ENCODE results near the gene SLC7A14.
"Not testable (repeated sequence)": the region's sequence is repeated elsewhere in the genome, so short reads cannot be mapped to it uniquely, and the experiment has no call there.

Gene SLC7A14

DNA sequence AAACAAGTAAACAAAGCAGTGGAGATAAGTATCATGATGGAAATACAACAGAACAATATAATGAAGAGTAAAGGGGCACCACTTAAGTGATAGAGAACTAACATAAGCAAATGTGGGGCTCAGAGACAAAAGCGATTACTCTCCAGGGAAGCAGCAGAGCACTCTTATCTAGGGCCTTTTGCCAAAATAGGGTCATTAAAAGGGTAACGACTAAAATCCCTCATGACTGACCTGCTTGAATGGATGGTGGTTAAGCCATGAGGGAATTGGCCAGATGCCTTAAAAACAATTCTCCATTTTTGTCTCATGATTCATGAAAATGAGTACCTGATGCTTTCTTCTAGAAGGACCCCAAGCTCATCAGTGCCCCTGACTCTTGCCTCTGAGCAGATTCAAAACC lies 3.2 kb upstream of the SLC7A14 start:
- no peak for DNase-seq

DNA sequence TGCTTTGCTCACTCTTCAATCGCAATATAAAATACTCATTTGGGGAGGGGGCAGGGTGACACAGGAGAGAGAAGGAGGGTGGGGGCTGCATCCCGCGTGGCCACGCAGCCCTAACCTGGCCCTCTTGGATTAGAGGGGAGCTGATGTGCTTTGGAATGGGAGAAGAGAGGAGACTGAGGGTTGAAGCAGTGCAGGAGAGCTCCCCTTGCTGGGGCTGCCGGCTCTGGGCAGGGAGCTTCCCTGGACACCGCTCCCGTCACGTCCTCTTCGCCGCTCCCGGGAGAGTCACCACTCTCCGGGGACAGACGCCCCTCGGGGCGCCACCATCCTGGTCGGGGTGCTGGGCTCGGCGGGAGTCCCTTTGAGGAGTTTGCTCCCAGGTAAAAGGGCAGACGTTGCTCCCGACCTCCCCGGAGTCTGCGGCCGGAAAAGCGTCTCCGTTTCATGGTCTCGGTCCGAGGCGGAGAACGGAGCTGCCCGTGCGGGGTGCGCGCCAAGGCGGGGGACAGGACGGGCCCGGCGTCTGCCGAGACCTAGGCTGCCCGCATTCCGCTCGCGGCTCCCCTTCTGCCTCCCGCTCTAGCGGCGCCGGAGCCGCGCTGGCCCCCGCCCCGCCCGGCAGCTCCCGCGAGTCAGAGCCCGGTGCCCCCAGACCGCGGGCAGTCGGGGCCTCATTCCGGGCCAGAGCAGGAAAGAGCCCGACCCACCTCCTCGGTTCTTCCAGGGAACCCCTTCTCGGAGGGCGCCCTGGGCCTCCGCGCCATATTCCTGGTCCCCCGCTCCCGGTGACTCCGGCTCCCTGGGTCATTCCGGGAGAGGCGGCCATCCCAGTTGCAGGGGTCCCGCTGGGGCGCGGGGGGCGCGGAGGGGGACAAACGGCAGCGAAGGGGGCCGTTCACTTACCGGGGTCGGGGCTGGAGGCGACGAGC lies 603 bp downstream of the SLC7A14 start:
- no peak for DNase-seq

DNA sequence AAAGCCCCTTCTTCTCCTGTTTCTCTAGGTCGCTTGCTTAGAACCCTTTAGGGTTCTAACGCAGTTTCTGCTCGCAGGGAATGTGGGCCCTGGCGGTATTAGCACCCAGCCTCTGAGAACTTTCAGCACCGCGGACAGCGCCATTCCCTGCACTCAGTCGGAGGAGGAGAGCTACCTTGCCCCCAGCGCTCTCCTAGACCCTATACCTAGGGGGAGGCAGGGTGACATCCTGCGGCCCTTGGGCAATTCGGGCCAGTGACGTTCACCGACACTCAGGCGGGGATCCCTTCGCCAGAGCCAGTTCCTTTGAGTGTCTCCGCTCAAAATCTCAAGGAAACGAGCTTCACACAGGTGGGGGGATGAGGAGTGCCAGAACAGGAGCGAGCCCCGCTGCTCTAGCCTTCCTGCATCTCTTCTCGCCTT lies 1.3 kb downstream of the SLC7A14 start:
- peak; percentile 46 for DNase-seq

DNA sequence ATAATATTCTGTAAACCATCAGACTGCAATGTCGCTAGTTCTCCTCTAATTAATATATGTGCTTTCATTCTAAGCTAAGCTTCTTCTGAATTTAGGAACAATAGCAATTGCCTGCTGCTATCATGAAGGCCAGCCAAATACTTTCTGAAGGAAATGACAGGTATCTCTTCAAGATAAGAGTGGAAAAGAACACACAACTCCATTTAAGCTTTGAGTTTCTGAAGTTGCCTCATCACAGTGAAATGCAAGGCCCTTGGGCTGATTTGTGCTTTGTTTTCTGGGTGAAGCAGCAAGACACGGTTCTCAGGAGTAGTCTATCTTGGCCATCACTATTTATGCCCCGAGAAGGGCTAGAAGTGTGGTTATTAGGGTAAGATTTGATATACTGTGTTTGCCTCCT lies 6.2 kb downstream of the SLC7A14 start:
- DNase-seq: no peak

DNA sequence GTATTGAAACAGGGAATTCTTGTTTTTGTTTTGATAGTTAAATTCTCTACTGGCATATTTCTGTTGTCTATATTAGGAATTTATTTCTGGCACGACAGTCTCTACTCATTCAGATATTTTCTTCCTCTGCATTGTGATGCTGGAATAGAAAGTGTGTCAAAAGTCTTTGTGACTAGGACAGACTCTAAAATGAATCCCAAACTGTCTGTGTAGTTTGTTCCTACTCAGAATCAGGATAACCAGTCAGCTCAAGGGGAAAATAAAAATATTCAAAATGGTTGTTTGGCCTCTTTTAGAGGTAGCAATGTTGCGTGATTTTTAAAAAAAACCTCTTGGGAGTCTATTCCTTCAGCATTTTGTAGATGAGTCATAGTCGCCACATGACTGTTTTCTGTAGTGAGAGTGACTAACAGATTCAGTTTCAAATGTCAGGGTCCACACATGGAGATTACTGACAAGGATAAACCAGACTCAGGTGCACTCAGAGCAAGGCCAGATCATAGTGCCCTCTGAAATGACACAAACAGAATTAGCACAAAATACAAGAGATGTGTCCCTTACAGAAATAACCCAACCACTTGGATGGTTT lies 13.1 kb downstream of the SLC7A14 start:
- no peak for DNase-seq

DNA sequence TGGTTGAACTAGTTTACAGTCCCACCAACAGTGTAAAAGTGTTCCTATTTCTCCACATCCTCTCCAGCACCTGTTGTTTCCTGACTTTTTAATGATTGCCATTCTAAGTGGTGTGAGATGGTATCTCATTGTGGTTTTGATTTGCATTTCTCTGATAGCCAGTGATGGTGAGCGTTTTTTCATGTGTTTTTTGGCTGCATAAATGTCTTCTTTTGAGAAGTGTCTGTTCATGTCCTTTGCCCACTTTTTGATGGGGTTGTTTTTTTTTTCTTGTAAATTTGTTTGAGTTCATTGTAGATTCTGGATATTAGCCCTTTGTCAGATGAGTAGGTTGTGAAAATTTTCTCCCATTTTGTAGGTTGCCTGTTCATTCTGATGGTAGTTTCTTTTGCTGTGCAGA lies 18.3 kb downstream of the SLC7A14 start:
- not testable (repeated sequence) for DNase-seq

DNA sequence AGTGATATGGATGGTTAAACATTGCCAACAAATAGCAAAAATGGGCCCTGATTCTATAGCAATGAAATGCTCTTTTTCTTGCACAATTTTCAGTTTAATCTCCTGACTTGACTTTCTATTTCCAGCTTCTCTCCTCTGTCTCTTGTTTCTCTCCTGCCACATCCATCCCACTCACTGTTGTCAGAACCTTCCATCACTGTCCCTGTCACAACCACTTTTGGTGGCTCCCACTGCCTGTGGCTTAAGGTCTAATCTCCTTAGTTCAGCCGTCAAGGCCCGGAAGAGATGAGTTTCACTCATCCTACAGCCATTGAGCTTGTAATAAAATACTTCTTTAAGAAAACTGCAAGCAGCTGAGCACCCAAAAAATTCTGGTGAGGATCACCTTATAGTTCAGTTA lies 19.5 kb downstream of the SLC7A14 start:
- no peak for DNase-seq

DNA sequence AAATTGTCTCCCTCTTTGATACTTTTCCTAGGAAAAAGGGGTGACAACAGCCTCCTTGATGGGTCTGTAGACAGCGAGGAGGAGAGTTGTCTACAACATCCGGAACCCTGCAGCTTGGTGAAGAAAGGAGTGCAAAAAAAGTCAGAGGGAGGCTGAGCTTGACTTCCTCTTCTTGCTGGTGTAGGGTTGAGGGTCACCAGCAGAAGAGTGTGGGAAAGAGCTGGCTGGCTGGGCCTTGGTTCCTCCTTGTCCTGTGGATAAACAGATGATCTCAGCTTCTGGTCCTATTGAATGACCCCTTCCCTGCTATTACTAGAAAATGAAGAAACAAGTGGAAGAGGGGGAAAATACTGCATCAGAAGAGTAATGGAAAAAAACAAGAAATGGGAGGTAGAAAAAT lies 20.4 kb downstream of the SLC7A14 start:
- DNase-seq: no peak

DNA sequence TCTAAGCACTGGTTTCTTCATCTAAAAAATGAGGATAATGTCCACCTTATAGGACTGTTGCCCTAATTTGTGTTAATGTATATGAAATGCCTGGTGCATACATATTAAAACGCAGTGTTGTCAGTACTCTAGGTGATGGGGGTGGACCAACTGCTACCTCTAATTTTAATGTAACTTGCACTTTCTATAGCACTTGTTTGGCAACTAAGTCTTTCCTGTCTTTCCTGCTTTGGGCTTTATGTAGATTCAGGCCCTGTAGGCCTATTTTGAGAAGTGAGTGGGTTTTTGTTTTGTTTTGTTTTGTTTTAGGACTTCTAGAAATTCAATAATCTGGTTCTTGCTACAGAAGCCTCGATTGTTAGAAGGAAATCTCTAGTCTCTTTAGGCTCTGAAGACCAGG lies 21.2 kb downstream of the SLC7A14 start:
- no peak for DNase-seq

DNA sequence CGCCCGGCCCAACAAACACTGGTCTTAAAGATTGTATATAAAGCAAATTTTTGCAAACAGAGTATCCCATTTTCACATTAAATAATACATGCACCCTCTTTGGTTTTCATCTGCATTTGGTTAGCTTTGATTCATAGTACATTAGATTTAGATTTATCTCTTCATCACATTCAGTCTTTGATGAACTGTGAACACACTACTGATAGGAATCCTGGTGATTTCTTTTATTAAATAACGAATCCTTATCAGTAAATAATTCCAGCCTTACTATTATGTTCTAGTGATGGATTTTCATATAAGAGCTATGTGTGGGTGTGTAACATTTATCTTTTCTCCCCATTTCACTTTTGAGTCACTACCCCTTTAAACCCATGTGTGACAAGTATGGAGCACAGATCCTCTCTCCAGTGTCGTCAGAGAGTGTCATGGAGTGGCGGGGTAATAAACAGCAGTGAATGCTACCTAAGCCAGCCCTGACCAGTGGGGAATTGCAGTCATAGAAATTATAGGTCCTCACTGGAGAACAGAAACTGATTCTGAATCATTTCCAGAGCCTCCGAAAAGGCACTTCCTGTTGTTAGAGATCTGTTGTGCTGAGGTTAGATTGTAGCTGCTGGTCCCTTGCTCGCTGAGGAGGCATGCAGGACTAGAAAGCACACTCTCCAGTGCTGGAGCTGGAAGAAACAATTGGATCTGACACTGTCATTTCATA lies 22.0 kb downstream of the SLC7A14 start:
- no peak for DNase-seq

DNA sequence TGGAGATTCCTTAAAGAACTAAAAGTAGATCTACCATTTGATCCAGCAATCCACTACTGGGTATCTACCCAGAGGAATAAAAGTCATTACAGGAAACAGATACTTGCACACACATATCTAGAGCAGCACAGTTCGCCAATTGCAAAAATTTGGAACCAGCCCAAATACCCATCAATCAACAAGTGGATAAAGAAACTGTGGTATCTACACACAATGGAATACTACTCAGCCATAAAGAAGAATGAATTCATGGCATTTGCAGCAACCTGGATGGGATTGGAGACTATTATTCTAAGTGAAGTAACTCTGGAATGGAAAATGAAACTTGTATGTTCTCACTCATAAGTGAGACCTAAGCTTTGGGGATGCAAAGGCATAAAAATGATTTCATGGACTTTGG lies 23.8 kb downstream of the SLC7A14 start:
- no peak for DNase-seq

DNA sequence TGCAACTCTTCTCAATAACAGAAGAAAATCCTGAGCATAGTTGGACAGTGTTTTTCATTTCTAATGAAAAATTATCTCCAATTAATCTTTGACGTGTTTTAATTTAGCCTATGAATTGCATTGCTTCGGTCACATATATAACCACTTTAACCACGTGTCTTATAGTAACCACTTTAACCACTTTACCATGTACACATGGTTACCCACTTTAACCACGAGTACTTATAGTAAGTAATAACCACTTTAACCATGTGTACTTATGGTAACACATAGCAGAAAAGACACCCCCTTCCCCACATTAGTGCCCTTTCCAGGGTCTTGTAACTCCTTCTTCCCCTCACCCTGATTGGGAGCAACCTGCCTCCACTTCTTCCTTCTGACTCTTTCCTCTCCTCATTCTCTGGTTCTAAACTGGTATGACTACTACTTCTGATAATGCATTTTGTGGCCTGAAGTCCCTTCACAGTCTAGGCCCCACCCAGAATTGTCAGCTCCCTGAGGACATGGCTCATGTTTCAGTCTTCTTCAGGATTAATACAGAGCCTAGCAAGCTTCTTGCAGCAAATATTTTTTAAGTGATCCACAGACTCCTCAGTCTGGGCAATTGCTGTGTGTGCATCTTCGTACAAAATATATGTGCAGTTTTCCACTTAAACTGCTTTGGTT lies 25.0 kb downstream of the SLC7A14 start:
- no peak for DNase-seq

DNA sequence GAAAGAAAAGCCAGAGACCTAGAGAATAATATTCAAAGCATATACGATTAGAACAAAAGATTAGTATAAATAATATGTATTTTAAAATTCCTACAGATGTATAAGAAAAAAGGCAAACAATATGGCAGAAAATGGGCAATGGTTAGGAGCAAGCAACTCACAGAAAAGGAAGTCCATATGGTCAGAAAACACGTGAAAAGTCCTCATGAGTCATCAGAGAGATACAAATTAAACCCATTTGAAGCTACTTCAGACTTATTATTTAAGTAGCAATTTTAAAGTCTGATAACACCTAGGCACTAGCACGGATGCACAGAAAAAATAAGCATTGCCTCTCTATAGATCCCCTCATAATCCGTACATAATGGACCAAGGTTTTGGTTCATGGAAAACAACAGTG lies 25.6 kb downstream of the SLC7A14 start:
- no peak for DNase-seq

DNA sequence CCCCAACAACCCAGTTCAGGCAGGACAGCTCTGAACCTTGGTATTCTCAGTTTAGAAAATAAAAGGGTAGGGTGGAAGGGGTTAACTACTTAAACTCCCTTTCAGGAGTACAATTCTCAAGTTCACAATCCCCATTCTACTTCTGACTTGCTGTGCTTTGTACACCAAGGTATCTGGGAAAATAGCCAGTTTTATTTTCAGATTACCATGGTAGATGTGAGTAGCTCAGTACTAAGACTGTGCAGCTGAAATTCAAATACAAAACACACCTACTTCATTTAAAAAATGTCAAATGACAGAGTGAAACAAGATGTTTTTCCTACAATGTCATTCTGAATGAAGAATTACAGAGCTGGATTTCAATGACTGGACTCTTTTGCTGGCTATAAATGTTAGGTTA lies 27.4 kb downstream of the SLC7A14 start:
- no peak for DNase-seq

DNA sequence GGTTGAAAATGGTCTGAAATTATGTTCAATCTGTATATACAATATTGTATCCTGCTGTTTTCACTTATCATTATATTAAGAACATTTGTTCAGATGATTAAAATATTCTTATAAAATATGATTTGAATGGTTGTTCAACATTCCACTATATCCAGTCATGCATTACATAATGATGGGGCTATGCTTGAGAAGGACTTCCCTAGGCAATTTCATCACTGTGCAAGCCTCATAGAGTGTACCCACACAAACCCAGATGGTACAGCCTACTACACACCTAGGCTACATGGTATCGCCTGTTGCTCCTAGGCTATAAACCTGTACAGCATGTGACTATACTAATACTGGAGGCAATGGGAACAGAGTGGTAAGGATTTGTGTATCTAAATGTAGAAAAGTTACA lies 30.5 kb downstream of the SLC7A14 start:
- DNase-seq: no peak

DNA sequence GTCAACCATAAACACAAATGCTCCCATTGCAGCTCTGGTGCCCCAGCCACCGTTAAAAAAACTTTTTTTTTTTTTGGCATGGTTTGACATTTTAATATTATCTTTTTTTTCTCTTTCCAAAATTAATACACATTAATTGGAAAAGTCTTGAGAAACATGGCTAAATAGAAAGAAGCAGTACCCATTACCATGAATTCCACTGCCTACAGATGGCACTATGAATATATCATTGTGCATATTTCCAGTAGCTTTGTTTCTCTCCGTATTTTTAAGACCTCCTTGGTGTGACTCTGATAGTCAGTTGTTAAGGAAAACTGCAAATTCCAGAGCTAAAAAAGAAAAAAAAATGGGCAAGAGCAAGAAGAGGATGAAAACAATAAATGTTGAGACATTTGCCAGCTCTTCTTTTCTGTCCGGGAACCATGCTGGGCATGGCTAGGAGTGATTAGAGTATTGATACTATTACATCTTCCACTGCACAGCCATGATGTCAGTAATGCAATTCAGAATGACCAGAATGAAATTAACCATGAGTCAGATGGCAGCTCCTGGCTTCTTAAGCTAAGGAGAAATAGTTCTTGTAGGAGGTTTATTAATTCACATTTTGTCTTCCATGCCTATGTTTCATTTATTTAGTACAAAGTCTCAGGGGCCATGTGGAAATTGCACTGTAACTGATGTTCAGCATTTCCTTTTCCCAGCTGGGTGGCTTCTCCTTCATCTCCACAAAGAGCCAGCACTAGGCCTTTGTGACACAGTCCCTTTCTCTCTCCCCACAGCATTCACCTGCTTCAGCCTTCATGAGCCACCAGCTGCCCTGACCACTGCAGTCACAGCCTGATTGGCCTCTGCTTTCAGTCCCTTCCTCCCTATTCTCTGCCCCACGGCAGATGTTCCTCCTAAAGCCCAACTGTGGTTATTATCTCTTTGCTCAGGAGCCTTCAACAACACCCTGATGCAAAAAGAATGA lies 31.8 kb downstream of the SLC7A14 start:
- DNase-seq: no peak

DNA sequence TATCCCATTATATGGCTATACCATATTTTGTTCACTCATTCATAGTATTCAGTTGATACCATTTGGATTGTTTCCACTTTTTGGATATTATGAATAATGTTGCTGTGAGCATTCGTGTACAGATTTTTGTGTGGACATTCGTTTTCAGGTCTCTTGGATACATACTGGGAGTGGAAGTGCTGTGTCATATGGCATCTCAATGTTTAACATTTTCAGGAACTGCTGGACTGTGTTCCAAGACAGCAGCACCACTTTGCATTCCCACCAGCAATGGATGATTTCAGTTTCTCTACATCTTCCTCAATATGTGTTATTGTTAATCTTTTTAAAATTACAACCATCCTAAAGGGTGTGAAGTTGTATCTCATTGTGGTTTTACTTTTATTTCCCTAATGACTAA lies 34.6 kb downstream of the SLC7A14 start:
- DNase-seq: no peak

DNA sequence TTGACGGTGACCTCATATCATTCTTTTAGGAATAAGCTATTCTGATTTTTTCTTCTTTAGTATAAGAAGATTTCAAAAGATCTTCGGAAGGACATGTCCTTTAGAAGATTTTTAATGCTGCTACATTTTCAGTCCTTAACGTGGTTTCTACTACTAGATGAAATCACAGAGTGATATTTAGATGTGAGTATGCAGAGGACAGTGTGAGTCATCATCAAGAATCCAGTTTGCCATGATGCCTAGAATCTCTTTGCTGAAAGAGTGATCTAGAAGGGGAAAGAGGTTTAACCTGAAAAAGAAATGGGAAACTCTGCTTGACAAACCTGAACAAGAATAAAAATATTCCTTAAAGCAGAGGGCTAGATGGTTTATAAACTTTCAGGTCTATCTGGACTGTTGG lies 43.2 kb downstream of the SLC7A14 start:
- no peak for DNase-seq

DNA sequence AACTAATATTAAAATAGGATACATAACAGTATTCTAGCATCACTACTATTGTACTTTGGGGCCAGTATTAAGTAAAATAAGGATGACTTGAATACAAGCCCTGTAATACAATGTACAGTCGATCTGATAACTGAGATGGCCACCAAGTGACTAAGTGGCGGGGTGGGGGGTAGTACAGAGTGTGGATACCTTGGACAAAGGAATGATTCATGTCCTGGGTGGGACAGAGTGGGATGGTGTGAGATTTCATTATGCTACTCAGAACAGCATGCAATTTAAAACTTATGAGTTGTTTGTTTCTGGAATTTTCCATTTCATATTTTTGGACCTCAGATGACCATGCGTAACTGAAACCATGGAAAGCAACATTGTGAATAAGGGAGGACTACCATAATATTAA lies 46.0 kb downstream of the SLC7A14 start:
- no peak for DNase-seq

DNA sequence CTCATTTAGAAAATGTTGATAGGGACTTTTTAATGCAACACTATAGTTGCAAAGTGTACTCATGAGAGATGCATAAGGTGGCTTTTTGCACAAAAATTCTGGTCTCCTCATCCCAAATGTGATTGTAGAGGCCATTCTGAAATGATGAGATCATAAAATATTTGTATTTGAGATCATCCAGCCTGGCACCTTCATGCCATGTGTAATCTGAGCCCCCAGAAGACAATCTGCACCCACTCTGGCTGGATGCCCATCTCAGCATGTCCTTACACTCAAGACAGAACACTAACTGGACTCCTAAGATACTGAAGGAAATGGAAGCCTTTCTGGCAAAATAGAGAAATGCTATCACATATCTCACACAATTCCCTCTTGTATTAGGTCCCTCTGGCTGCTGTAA lies 49.2 kb downstream of the SLC7A14 start:
- DNase-seq: no peak

DNA sequence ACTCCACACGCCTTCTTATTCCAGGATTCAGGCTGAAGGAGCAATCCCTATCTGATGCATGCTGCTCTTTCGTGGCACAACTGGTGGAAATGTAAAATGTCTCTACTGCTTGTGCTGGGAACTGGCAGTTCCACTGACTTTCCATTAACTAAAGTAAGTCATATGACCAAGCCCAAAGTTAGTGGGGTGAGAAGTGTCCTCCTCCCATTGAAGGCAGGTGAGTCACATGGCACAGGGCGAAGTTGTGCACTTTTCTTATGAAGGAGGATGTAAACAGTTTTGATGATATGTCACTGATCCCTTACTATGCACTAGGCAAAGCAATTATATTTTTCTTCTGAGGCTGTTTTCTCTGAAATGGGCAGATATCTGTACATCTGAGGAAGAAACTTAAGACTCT lies 51.6 kb downstream of the SLC7A14 start:
- DNase-seq: no peak

DNA sequence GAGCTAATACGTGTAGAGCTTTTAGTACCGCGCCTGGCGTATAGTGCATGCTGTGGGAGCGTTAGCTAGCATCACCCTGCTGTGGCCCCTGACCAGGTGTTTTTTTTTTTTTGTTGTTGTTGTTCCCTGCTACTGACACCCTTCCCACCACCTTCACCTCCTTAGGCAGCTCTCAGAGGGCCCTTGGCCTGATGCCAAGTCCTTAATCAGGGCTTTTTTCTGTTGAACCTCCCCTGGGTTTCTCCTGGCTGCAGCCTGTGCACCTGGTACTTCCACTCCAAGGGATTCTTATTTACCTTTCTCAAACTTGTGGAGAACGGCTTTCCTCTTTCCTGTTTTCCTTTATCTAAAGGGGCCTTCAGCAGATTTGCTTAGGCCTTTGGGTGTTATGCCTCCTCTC lies 53.3 kb downstream of the SLC7A14 start:
- no peak for DNase-seq

Measured in activated CD4-positive, CD25-positive, alpha-beta regulatory T cell treated with anti-CD3 and anti-CD28 coated beads, Interleukin-2, amount 50 U/mL, for 72 hours (primary cell).